ENCODE results near the gene WNT1.

Gene WNT1

DNA sequence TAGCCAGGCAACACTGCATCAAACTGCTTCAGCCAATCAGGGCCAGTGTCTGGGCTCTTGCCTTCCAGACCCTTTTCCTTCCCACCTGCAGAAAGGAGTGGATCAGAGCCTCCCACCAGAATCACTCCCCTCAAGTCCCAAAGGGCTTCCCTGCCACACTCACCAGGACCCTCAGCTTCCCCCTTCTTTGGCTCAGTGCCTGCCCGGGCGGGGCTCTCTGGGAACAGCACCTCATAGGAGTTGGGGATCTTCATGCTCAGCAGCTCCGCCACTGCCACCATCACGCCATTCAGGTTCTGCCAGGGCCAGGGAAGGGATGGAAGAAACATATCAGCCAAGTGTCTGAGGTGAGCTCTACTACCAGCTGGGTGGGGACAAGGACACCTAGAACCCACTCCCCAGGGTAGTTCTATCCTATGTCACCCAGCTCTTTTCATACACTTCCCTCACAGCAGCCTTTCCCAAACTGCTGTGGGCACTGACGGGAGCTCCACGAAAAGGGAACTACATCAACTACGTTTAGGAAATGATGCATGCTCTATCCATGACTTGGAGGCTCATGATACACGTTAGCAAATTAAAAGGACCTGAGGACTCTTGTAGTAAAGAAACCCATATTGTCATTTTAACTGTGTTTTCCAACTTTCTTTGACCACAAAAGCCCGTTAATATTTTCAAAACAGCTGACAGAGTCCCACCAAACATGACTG lies 49.9 kb downstream of the WNT1 start:
- Histone ChIP-seq H3F3A (ENCODE audit: control insufficient read depth, insufficient read depth) (peaks cover 6% of the 10 kb centered on the region), H3K79me2 (ENCODE audit: control insufficient read depth, low read length) (no peaks in the 10 kb centered on the region), H3K4me2 (ENCODE audit: low read length) (no peak overlapping the region), H3K9me2 (replicated peaks; ENCODE audit: control insufficient read depth, low read length) (no peaks in the 10 kb centered on the region), H3K4me1 (ENCODE audit: control insufficient read depth, low read length) (no peaks in the 10 kb centered on the region), H3K9me3 (ENCODE audit: control insufficient read depth, insufficient read depth, low read length) (no peaks in the 10 kb centered on the region), H3K4me3 (ENCODE audit: low read length) (no peak overlapping the region), H3K27me3 (ENCODE audit: control insufficient read depth, low read length) (no peaks in the 10 kb centered on the region), H3K27ac (ENCODE audit: low read depth, low read length) (no peak overlapping the region), H3K36me3 (ENCODE audit: control insufficient read depth, low read length) (peaks cover 95% of the 10 kb centered on the region), H4K20me1 (ENCODE audit: control insufficient read depth, insufficient read depth, low read depth, low read length) (no peaks in the 10 kb centered on the region)
- TF ChIP-seq, protein P1, sequence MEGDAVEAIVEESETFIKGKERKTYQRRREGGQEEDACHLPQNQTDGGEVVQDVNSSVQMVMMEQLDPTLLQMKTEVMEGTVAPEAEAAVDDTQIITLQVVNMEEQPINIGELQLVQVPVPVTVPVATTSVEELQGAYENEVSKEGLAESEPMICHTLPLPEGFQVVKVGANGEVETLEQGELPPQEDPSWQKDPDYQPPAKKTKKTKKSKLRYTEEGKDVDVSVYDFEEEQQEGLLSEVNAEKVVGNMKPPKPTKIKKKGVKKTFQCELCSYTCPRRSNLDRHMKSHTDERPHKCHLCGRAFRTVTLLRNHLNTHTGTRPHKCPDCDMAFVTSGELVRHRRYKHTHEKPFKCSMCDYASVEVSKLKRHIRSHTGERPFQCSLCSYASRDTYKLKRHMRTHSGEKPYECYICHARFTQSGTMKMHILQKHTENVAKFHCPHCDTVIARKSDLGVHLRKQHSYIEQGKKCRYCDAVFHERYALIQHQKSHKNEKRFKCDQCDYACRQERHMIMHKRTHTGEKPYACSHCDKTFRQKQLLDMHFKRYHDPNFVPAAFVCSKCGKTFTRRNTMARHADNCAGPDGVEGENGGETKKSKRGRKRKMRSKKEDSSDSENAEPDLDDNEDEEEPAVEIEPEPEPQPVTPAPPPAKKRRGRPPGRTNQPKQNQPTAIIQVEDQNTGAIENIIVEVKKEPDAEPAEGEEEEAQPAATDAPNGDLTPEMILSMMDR (IDR thresholded peaks at IDR 0.05; ENCODE audit: low read depth, low read length, poor library complexity, severe bottlenecking), result no peak
- no peak for TF ChIP-seq EZH2phosphoT487 (IDR thresholded peaks at IDR 0.05; ENCODE audit: borderline replicate concordance, low read length)

DNA sequence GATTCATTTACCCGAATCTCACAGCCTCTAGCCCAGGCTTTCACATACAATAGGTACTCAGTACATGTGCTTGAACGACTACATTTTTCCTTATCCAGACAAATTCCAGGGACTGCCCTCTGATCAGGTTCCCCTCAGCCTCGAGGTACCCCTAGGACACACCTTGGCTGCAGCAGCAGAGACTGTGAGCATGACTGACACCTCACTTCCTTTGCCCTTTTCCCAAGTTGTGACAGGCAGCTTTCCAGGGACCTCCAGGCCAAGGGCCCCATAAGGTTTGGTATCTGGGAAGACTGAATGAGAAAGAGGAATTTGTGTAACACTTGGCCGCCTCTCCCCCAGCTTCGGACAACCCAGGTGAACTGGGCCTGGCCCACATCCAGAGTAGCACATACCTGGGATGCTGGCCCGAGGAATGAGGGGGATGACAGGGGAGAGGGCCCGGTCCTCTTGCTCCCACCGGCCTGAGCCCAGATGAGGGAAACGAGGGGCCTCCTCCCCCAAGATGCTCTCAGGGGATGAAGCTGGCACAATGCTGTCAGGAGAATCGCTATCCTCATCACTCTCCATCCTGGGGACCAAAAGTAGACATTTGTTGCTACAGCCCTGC lies 50.6 kb downstream of the WNT1 start:
- H3K36me3 ChIP-seq (ENCODE audit: control insufficient read depth, low read length), result peaks cover 95% of the 10 kb centered on the region
- no peaks in the 10 kb centered on the region for H3F3A ChIP-seq (ENCODE audit: control insufficient read depth, insufficient read depth)
- H3K9me2 ChIP-seq (replicated peaks; ENCODE audit: control insufficient read depth, low read length), result no peaks in the 10 kb centered on the region
- H3K27ac ChIP-seq (ENCODE audit: low read depth, low read length), result no peak overlapping the region
- H3K4me1 ChIP-seq (ENCODE audit: control insufficient read depth, low read length), result no peaks in the 10 kb centered on the region
- H3K4me3 ChIP-seq (ENCODE audit: low read length), result no peak overlapping the region
- H3K4me2 ChIP-seq (ENCODE audit: low read length), result no peak overlapping the region
- no peaks in the 10 kb centered on the region for H3K9me3 ChIP-seq (ENCODE audit: control insufficient read depth, insufficient read depth, low read length)
- no peaks in the 10 kb centered on the region for H3K27me3 ChIP-seq (ENCODE audit: control insufficient read depth, low read length)
- no peaks in the 10 kb centered on the region for H4K20me1 ChIP-seq (ENCODE audit: control insufficient read depth, insufficient read depth, low read depth, low read length)
- TF ChIP-seq, protein P1 (IDR thresholded peaks at IDR 0.05; ENCODE audit: low read depth, low read length, poor library complexity, severe bottlenecking), result no peak
- TF ChIP-seq EZH2phosphoT487 (IDR thresholded peaks at IDR 0.05; ENCODE audit: borderline replicate concordance, low read length), result no peak
- no peaks in the 10 kb centered on the region for H3K79me2 ChIP-seq (ENCODE audit: control insufficient read depth, low read length)

DNA sequence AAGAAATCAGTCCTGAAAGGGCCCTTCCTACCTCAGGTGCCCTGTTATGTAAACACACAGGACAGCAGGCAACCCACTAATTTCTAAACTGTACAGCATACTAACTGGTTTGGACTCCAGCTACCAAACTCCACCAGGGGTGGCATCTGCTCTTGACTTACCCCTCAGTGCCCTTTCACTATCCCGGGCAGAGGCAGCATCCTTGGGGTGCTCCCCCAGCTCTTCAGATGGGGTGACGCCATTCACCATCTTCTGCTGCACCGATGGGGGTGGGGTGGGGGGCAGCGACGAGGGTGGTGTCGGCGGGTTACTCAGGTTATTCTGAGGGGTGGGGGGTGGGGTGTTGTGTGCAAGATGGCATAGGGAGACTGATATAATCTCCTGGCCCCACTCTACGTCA lies 52.0 kb downstream of the WNT1 start:
- peaks cover 3% of the 10 kb centered on the region; the same call in 1 of the 2 replicates for H4K20me1 ChIP-seq (ENCODE audit: control insufficient read depth, insufficient read depth, low read depth, low read length)

More for the DNA sequence above, 52.0 kb downstream of the WNT1 start:
- Histone ChIP-seq H3K4me2 (ENCODE audit: low read length) (no peak overlapping the region), H3K27me3 (ENCODE audit: control insufficient read depth, low read length) (no peaks in the 10 kb centered on the region), H3K9me3 (ENCODE audit: control insufficient read depth, insufficient read depth, low read length) (no peaks in the 10 kb centered on the region), H3K4me3 (ENCODE audit: low read length) (no peak overlapping the region), H3K4me1 (ENCODE audit: control insufficient read depth, low read length) (no peaks in the 10 kb centered on the region), H3K9me2 (replicated peaks; ENCODE audit: control insufficient read depth, low read length) (no peaks in the 10 kb centered on the region), H3K79me2 (ENCODE audit: control insufficient read depth, low read length) (no peaks in the 10 kb centered on the region), H3K36me3 (ENCODE audit: control insufficient read depth, low read length) (peaks cover 99% of the 10 kb centered on the region), H3K27ac (ENCODE audit: low read depth, low read length) (no peak overlapping the region), H3F3A (ENCODE audit: control insufficient read depth, insufficient read depth) (no peaks in the 10 kb centered on the region)
- TF ChIP-seq EZH2phosphoT487 (IDR thresholded peaks at IDR 0.05; ENCODE audit: borderline replicate concordance, low read length), result no peak
- TF ChIP-seq, protein P1 (IDR thresholded peaks at IDR 0.05; ENCODE audit: low read depth, low read length, poor library complexity, severe bottlenecking), result no peak

All from DOHH2 (cell line).